Vein endothelial cell (primary cell): Measurements from ENCODE around the gene GPR161. TPM values are rescaled to one million over a fixed set of nuclear protein-coding genes. Genes with fewer than 3 reads are reported as not detected.

ENCODE experiments used
- total RNA-seq: library from RNA; depleted of rRNA; stranded (reverse); fragments of >200 nt; gene quantifications from 2 replicates; pipeline ENCODE4 v1.2.3, GENCODE V29; 2012

The GPR161 gene
- 20.6 and 26.3 TPM in 2 replicates for total RNA-seq

GRCh38 chr1:168136709-168137514 lies at the start of gene GPR161:
Gene GPR161, minus strand, starts transcription at chr1:168136930. Its CDS starts 32,080 bp downstream, at chr1:168104850.

GRCh38 chr1:168178638-168179437 lies 42.1 kb upstream of the GPR161 start, which contains the start of gene TIPRL:
Gene TIPRL, plus strand, starts transcription at chr1:168178962. Its CDS starts 116 bp downstream, at chr1:168179078.

Other genes starting within 250 kb of the GPR161 start
- 0.48 TPM in 1 of 2 replicates, not detected in the other for gene ADCY10, start 222.8 kb downstream of the GPR161 start, total RNA-seq
- 51.0 and 54.0 TPM in 2 replicates for gene DCAF6, start 200.2 kb downstream of the GPR161 start, total RNA-seq
- 18.0 and 20.0 TPM in 2 replicates for gene MPC2, start 199.9 kb downstream of the GPR161 start, total RNA-seq
- 27.1 and 33.8 TPM in 2 replicates for gene TIPRL, start 42.0 kb upstream of the GPR161 start, total RNA-seq
- gene SFT2D2, start 89.1 kb upstream of the GPR161 start, total RNA-seq = 51.0 and 60.9 TPM in 2 replicates
- gene TBX19, start 143.9 kb upstream of the GPR161 start, total RNA-seq = 0.86 and 0.98 TPM in 2 replicates